Measurements from ENCODE around the gene ADPRHL1.

DNA sequence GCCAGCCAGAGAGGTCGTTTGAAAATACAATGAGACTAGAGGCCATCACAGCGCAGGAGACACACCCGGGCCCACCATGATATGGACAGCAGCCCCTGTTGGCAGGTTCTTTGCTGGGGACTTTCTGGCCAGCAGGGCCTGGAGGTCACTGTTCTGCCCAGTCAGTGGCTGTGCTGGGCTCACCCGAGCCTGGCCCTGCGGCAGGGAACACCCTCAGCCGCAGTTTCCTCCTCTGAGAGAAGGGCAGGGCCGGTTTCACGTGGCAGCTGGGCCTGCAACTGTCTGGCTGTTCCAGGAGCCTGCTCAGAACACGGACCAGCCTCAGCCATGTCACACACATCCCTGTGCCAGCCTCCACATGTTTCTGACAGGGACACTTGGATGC is 39.4 kb downstream of the ADPRHL1 start:
- TF ChIP-seq POLR2AphosphoS5 (IDR thresholded peaks at IDR 0.05; ENCODE audit: insufficient read depth, low read depth, low read length) (no peak), GATA2 (IDR thresholded peaks at IDR 0.05; ENCODE audit: insufficient read depth, insufficient read length, low read depth, low read length) (no peak), EZH2 (IDR thresholded peaks at IDR 0.05; ENCODE audit: borderline replicate concordance, low read depth, low read length, severe bottlenecking) (no peak), JUN (IDR thresholded peaks at IDR 0.05; ENCODE audit: borderline replicate concordance, insufficient read depth, insufficient read length, low read depth) (no peak)
- TF ChIP-seq, protein P1, sequence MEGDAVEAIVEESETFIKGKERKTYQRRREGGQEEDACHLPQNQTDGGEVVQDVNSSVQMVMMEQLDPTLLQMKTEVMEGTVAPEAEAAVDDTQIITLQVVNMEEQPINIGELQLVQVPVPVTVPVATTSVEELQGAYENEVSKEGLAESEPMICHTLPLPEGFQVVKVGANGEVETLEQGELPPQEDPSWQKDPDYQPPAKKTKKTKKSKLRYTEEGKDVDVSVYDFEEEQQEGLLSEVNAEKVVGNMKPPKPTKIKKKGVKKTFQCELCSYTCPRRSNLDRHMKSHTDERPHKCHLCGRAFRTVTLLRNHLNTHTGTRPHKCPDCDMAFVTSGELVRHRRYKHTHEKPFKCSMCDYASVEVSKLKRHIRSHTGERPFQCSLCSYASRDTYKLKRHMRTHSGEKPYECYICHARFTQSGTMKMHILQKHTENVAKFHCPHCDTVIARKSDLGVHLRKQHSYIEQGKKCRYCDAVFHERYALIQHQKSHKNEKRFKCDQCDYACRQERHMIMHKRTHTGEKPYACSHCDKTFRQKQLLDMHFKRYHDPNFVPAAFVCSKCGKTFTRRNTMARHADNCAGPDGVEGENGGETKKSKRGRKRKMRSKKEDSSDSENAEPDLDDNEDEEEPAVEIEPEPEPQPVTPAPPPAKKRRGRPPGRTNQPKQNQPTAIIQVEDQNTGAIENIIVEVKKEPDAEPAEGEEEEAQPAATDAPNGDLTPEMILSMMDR (IDR thresholded peaks at IDR 0.05; ENCODE audit: extremely low read depth in 1 of 2, insufficient read depth in 1 of 2, low read depth in 1 of 2, low read length in 2 of 2): no peak

Measured in endothelial cell of umbilical vein (primary cell).